HEK293 (cell line): Measurements from ENCODE around the gene RGS19.

Experiments
- CTCF ChIA-PET: fragments of 350-600 bp; formaldehyde crosslinking; extraction: SDS; loops from one replicate; lab custom pipeline; 2021; ENCODE audit warnings: antibody characterized with exemption; lab: Yijun Ruan, JAX
- POLR2A ChIA-PET: fragments of 300-600 bp; formaldehyde crosslinking; extraction: SDS; loops from one replicate; lab custom pipeline; 2020; ENCODE audit warnings: antibody characterized with exemption, inconsistent platforms; lab: Yijun Ruan, JAX
- H3K27ac ChIP-seq: fragments of 200-500 bp; sonication (Bioruptor generic); 2 replicates; pipeline ENCODE4 v1.5.1; 2014; ENCODE audit warnings: low read depth, low read length, control low read depth, inconsistent platforms; ENCODE audit errors: extremely low read depth
- H3K36me3 ChIP-seq, 2 experiments: fragments of 200-500 bp in 1 of 2; sonication (Bioruptor generic) in 1 of 2; 1 replicate in 1 of 2; 2 replicates in 1 of 2; pipeline ENCODE4 v1.5.1; 2014 to 2017; ENCODE audit warnings: inconsistent platforms in 2 of 2, low read length in 2 of 2; ENCODE audit not compliant: control insufficient read depth in 2 of 2, insufficient read depth in 1 of 2
- H3K4me1 ChIP-seq: fragments of 200-500 bp; sonication (Bioruptor generic); 2 replicates; pipeline ENCODE4 v1.5.1; 2014; ENCODE audit warnings: mild to moderate bottlenecking, low read length, inconsistent platforms; ENCODE audit not compliant: control insufficient read depth, insufficient read depth
- H3K4me3 ChIP-seq: 2 replicates; pipeline ENCODE4 v1.5.1; 2011; ENCODE audit warnings: low read depth, mild to moderate bottlenecking, control low read depth, low read length, moderate library complexity
- H3K9me3 ChIP-seq: fragments of 200-500 bp; sonication (Bioruptor generic); 2 replicates; pipeline ENCODE4 v1.5.1; 2014; ENCODE audit warnings: low read depth, low read length, inconsistent platforms; ENCODE audit not compliant: control insufficient read depth, insufficient read depth
- KLF7 ChIP-seq: fragments of 450-650 bp; formaldehyde crosslinking; IDR thresholded peaks from 2 replicates; pipeline ENCODE4 v1.5.1; 2016; ENCODE audit warnings: missing biosample characterization, missing genetic modification characterization, borderline replicate concordance
- KLF9 ChIP-seq: fragments of 450-650 bp; formaldehyde crosslinking; IDR thresholded peaks from 2 replicates; pipeline ENCODE4 v1.5.1; 2016; ENCODE audit warnings: missing biosample characterization, missing genetic modification characterization, low read depth
- ZNF132 ChIP-seq: fragments of 450-650 bp; formaldehyde crosslinking; IDR thresholded peaks from 2 replicates; pipeline ENCODE4 v1.5.1; 2017; ENCODE audit warnings: missing biosample characterization, missing genetic modification characterization, borderline replicate concordance
- ZNF175 ChIP-seq: fragments of 450-650 bp; formaldehyde crosslinking; IDR thresholded peaks from 2 replicates; pipeline ENCODE4 v1.5.1; 2016; ENCODE audit warnings: missing biosample characterization, missing genetic modification characterization
- ZNF521 ChIP-seq: fragments of 450-650 bp; formaldehyde crosslinking; IDR thresholded peaks from 2 replicates; pipeline ENCODE4 v1.5.1; 2017; ENCODE audit warnings: missing biosample characterization, mild to moderate bottlenecking, missing genetic modification characterization
- ZNF785 ChIP-seq: fragments of 450-650 bp; formaldehyde crosslinking; IDR thresholded peaks from 2 replicates; pipeline ENCODE4 v1.5.1; 2016; ENCODE audit warnings: missing biosample characterization, missing genetic modification characterization
- TF ChIP-seq, protein P1 (sequence below): fragments of 450-650 bp; IDR thresholded peaks from 2 replicates; pipeline ENCODE4 v1.5.1; 2018; ENCODE audit warnings: missing biosample characterization, mild to moderate bottlenecking, missing genetic modification characterization
- TF ChIP-seq, protein P2 (sequence below): fragments of 450-650 bp; formaldehyde crosslinking; IDR thresholded peaks from 2 replicates; pipeline ENCODE4 v1.5.1; 2016; ENCODE audit warnings: missing biosample characterization, missing genetic modification characterization
- TF ChIP-seq, protein P3 (sequence below): fragments of 450-650 bp; formaldehyde crosslinking; IDR thresholded peaks from 2 replicates; pipeline ENCODE4 v1.5.1; 2016; ENCODE audit warnings: missing biosample characterization, missing genetic modification characterization

The RGS19 gene

DNA sequence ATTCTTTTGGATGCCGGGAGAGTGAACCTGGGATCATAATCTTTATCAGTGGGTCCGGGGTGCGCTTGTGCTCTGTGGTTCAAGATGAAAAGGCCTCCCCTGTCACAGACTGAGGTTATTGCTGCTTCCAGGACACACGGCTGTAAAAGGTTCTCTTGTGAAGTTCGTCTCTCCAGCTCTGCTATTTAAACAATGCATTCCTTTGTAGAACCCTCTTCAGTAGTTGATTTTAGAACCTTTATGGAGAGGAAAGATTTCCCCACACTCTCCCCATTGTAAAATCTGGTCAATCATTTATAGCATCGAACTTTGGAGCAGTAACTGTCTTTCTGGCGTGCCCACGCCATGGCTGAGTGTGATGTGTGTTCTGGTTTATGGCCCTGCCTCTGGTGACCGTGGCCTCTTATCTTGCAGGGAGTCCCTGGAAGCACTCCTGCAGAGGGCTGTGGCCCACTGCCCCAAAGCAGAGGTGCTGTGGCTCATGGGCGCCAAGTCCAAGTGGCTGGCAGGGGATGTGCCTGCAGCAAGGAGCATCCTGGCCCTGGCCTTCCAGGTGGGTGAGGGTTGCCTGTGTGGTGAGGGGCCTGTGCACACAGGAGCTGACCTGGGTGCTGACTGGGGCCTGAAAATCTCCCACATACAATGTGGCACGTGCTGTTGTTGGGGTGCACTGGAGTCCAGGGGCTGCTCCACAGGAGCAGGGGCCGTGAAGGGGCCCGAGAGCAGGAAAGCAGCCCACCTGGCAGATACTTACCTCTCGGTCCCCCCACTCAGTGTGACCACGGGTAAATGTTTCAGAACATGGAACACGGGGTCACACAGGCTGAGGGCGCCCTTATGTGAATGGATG lies 55.0 kb downstream of the RGS19 start (continued):
- TF ChIP-seq ZNF132 (tag by site-specific recombination), result no peak
- no peak for TF ChIP-seq KLF7

DNA sequence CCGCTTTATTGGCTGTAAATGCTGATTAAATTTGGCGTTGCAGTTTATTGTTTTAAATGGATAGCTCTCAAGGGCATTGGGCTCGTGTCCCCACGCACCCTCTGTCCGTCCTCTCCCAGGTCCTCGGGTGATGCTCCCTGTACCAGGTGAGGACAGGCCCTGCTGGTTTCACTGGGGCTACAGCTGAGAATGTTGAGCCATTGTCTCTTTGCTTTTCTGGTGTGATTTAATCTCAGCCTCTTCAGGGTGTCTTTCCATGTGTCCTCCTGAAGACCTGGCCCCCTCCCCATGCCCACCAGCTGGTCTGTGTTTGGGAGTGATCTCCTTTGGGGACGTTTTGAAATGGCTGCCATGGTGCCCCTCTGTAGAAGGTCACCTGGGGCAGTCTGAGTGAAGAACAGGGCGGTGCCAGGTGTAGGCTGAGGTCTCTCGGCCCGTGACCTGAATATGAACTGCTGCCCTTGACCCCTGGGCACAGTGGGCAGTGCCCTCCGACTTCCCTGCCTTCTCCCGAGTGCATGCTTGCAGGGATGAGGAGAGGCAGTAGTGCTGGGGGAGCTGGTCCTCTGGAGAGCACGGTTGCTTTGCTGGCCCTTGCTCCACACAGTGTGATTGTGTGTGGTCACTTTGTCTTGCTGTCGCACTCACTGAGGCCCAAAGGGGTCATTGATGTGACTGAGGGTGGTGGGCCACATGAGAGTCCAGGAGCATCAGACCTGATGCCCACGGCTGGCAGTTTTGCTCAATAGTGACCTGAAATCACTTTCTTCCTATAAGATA lies 55.8 kb downstream of the RGS19 start:
- H3K4me1 ChIP-seq, result no peaks in the 10 kb centered on the region
- POLR2A ChIA-PET, result no interaction called here
- no peak overlapping the region for H3K4me3 ChIP-seq
- TF ChIP-seq, protein P1, sequence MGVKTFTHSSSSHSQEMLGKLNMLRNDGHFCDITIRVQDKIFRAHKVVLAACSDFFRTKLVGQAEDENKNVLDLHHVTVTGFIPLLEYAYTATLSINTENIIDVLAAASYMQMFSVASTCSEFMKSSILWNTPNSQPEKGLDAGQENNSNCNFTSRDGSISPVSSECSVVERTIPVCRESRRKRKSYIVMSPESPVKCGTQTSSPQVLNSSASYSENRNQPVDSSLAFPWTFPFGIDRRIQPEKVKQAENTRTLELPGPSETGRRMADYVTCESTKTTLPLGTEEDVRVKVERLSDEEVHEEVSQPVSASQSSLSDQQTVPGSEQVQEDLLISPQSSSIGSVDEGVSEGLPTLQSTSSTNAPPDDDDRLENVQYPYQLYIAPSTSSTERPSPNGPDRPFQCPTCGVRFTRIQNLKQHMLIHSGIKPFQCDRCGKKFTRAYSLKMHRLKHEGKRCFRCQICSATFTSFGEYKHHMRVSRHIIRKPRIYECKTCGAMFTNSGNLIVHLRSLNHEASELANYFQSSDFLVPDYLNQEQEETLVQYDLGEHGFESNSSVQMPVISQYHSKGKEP, result no peak
- TF ChIP-seq ZNF175 (tag by site-specific recombination) (no peak), KLF7 (no peak), ZNF785 (no peak), ZNF521 (tag by site-specific recombination) (no peak), KLF9 (tag by site-specific recombination) (no peak)
- TF ChIP-seq, protein P2, sequence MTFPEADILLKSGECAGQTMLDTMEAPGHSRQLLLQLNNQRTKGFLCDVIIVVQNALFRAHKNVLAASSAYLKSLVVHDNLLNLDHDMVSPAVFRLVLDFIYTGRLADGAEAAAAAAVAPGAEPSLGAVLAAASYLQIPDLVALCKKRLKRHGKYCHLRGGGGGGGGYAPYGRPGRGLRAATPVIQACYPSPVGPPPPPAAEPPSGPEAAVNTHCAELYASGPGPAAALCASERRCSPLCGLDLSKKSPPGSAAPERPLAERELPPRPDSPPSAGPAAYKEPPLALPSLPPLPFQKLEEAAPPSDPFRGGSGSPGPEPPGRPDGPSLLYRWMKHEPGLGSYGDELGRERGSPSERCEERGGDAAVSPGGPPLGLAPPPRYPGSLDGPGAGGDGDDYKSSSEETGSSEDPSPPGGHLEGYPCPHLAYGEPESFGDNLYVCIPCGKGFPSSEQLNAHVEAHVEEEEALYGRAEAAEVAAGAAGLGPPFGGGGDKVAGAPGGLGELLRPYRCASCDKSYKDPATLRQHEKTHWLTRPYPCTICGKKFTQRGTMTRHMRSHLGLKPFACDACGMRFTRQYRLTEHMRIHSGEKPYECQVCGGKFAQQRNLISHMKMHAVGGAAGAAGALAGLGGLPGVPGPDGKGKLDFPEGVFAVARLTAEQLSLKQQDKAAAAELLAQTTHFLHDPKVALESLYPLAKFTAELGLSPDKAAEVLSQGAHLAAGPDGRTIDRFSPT, result peak; percentile 37; the same call in 1 of the 2 replicates
- TF ChIP-seq, protein P3, sequence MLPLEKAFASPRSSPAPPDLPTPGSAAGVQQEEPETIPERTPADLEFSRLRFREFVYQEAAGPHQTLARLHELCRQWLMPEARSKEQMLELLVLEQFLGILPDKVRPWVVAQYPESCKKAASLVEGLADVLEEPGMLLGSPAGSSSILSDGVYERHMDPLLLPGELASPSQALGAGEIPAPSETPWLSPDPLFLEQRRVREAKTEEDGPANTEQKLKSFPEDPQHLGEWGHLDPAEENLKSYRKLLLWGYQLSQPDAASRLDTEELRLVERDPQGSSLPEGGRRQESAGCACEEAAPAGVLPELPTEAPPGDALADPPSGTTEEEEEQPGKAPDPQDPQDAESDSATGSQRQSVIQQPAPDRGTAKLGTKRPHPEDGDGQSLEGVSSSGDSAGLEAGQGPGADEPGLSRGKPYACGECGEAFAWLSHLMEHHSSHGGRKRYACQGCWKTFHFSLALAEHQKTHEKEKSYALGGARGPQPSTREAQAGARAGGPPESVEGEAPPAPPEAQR, result no peak
- no peaks in the 10 kb centered on the region for H3K9me3 ChIP-seq
- CTCF ChIA-PET, result no interaction called here
- peaks cover 5 to 93% of the 10 kb centered on the region in 2 experiments; a peak in 2 of 3 replicates for H3K36me3 ChIP-seq
- H3K27ac ChIP-seq, result no peak overlapping the region
